Raji (cell line): ENCODE data around the gene RECQL5.

ENCODE experiments used
- POLR2A ChIP-seq: IDR thresholded peaks from 2 replicates; pipeline ENCODE4 v1.6.1; 2011; ENCODE audit warnings: low read depth, low read length, control low read depth; ENCODE audit not compliant: insufficient read depth

The RECQL5 gene

GRCh38 chr17:75634754-75635609 lies 32.0 kb downstream of the RECQL5 start:
- TF ChIP-seq POLR2A = no peak

- TF ChIP-seq POLR2A = no peak
Observed at GRCh38 chr17:75634376-75634740, 32.6 kb downstream of the RECQL5 start.

GRCh38 chr17:75633486-75634375 lies 33.2 kb downstream of the RECQL5 start:
- no peak for TF ChIP-seq POLR2A

GRCh38 chr17:75632863-75633485 lies 34.0 kb downstream of the RECQL5 start, which contains the start of gene SMIM5:
TSS of gene SMIM5 (plus strand) at chr17:75633434. CDS start at chr17:75640202, 6,768 bp downstream.
- TF ChIP-seq POLR2A = no peak

GRCh38 chr17:75632428-75632827 lies 34.5 kb downstream of the RECQL5 start:
- TF ChIP-seq POLR2A = no peak

GRCh38 chr17:75631353-75631752 lies 35.6 kb downstream of the RECQL5 start:
- no peak for TF ChIP-seq POLR2A

GRCh38 chr17:75630071-75630917 lies 36.7 kb downstream of the RECQL5 start:
- no peak for TF ChIP-seq POLR2A

GRCh38 chr17:75629157-75629556 lies 37.8 kb downstream of the RECQL5 start:
- TF ChIP-seq POLR2A = no peak

GRCh38 chr17:75628425-75628824 lies 38.5 kb downstream of the RECQL5 start:
- TF ChIP-seq POLR2A = no peak

GRCh38 chr17:75627094-75627493 lies 39.9 kb downstream of the RECQL5 start:
- no peak for TF ChIP-seq POLR2A

- no peak for TF ChIP-seq POLR2A
Observed at GRCh38 chr17:75626496-75627038, 40.4 kb downstream of the RECQL5 start.

- TF ChIP-seq POLR2A = no peak
Observed at GRCh38 chr17:75625813-75626486, 41.0 kb downstream of the RECQL5 start.

- TF ChIP-seq POLR2A = no peak
Observed at GRCh38 chr17:75624714-75625345, 42.1 kb downstream of the RECQL5 start.

- TF ChIP-seq POLR2A = no peak
Observed at GRCh38 chr17:75624021-75624420, 42.9 kb downstream of the RECQL5 start.

- no peak for TF ChIP-seq POLR2A
Observed at GRCh38 chr17:75623386-75623785, 43.6 kb downstream of the RECQL5 start.
